GM12872 (cell line): ENCODE data around the gene CSPG5.

Experiments
- CTCF ChIP-seq: IDR thresholded peaks from 3 replicates; pipeline ENCODE4 v1.5.1; 2011; ENCODE audit warnings: low read depth, mild to moderate bottlenecking, low read length, moderate library complexity; ENCODE audit not compliant: insufficient read depth

The CSPG5 gene

GRCh38 chr3:47612879-47613278 lies 34.2 kb upstream of the CSPG5 start:
- no peak for TF ChIP-seq CTCF

GRCh38 chr3:47612178-47612577 lies 33.5 kb upstream of the CSPG5 start:
- no peak for TF ChIP-seq CTCF

GRCh38 chr3:47611576-47611975 lies 32.9 kb upstream of the CSPG5 start:
- TF ChIP-seq CTCF = no peak

GRCh38 chr3:47610583-47610982 lies 31.9 kb upstream of the CSPG5 start:
- no peak for TF ChIP-seq CTCF

- TF ChIP-seq CTCF = no peak
Measured at GRCh38 chr3:47607335-47607734, 28.7 kb upstream of the CSPG5 start.

- TF ChIP-seq CTCF = no peak
Measured at GRCh38 chr3:47606165-47606564, 27.5 kb upstream of the CSPG5 start.

GRCh38 chr3:47605652-47606051 lies 27.0 kb upstream of the CSPG5 start:
- no peak for TF ChIP-seq CTCF

GRCh38 chr3:47604145-47604544 lies 25.5 kb upstream of the CSPG5 start:
- TF ChIP-seq CTCF = no peak
